ENCODE measurements around the gene FPGS.

Gene FPGS

GRCh38 chr9:127788337-127789011 is 14.2 kb upstream of the FPGS start:
- no peak for DNase-seq

GRCh38 chr9:127789179-127789578 is 13.5 kb upstream of the FPGS start:
- no peak for DNase-seq

GRCh38 chr9:127790094-127790855 is 12.4 kb upstream of the FPGS start:
- DNase-seq: no peak

GRCh38 chr9:127791085-127791484 is 11.6 kb upstream of the FPGS start:
- no peak for DNase-seq

- no peak for DNase-seq
Observed at GRCh38 chr9:127792417-127793031, 10.2 kb upstream of the FPGS start.

GRCh38 chr9:127793093-127793708 is 9.5 kb upstream of the FPGS start:
- DNase-seq: no peak

- DNase-seq: no peak
Observed at GRCh38 chr9:127794001-127794791, 8.5 kb upstream of the FPGS start.

GRCh38 chr9:127796225-127796813 is 6.4 kb upstream of the FPGS start:
- DNase-seq: no peak

- DNase-seq: no peak
Observed at GRCh38 chr9:127796852-127797370, 5.8 kb upstream of the FPGS start.

- DNase-seq: no peak
Observed at GRCh38 chr9:127801955-127802575, 617 bp upstream of the FPGS start.

- no peak for DNase-seq
Observed at GRCh38 chr9:127803507-127804352, 1.0 kb downstream of the FPGS start.

- no peak for DNase-seq
Observed at GRCh38 chr9:127805620-127806019, 2.9 kb downstream of the FPGS start.

- no peak for DNase-seq
Observed at GRCh38 chr9:127806871-127807270, 4.2 kb downstream of the FPGS start.

- no peak for DNase-seq
Observed at GRCh38 chr9:127808347-127809001, 5.8 kb downstream of the FPGS start.

GRCh38 chr9:127809002-127809539 is 6.4 kb downstream of the FPGS start:
- no peak for DNase-seq

GRCh38 chr9:127809540-127810377 is 7.1 kb downstream of the FPGS start:
- no peak for DNase-seq

GRCh38 chr9:127810378-127811187 is 7.9 kb downstream of the FPGS start:
- no peak for DNase-seq

GRCh38 chr9:127812011-127812410 is 9.3 kb downstream of the FPGS start:
- DNase-seq: no peak
